Chondrocyte (in vitro differentiated cells): ENCODE data around the gene ANKHD1. TPM values are rescaled to one million over a fixed set of nuclear protein-coding genes. Genes with fewer than 3 reads are reported as not detected.

Experiments used
- DNase-seq: peaks from one replicate; pipeline ENCODE4 v3.0.0; 2021; ENCODE audit warnings: mixed read lengths, low spot score
- H3K27ac Mint-ChIP-seq: one replicate; pipeline ENCODE4 v1.8.0; 2021; ENCODE audit warnings: mild to moderate bottlenecking, moderate library complexity, mixed read lengths; ENCODE audit not compliant: unreplicated experiment
- H3K27me3 Mint-ChIP-seq: 2 replicates; pipeline ENCODE4 v1.8.0; 2021; ENCODE audit warnings: low read depth, mixed read lengths
- H3K36me3 Mint-ChIP-seq: 2 replicates; pipeline ENCODE4 v1.8.0; 2021; ENCODE audit warnings: low read depth, mixed read lengths
- H3K4me1 Mint-ChIP-seq: 2 replicates; pipeline ENCODE4 v1.8.0; 2021; ENCODE audit warnings: low read depth, mild to moderate bottlenecking, mixed read lengths
- H3K4me3 Mint-ChIP-seq: one replicate; pipeline ENCODE4 v1.8.0; 2021; ENCODE audit warnings: mild to moderate bottlenecking, moderate library complexity, mixed read lengths; ENCODE audit not compliant: unreplicated experiment
- H3K9me3 Mint-ChIP-seq: 2 replicates; pipeline ENCODE4 v1.8.0; 2021; ENCODE audit warnings: low read depth, mixed read lengths
- total RNA-seq: library from RNA; stranded (reverse); gene quantifications from 3 replicates; pipeline ENCODE4 v1.2.1, GENCODE V29; 2021
- TF ChIP-seq, protein P1 (sequence below): fragments of 200-600 bp; sonication (generic); IDR thresholded peaks from 2 replicates; pipeline ENCODE4 v1.5.0; 2021; ENCODE audit warnings: antibody characterized with exemption, mild to moderate bottlenecking, moderate library complexity

The ANKHD1 gene
- total RNA-seq, 1 donor from 2014 or later, result 61.4 TPM

DNA sequence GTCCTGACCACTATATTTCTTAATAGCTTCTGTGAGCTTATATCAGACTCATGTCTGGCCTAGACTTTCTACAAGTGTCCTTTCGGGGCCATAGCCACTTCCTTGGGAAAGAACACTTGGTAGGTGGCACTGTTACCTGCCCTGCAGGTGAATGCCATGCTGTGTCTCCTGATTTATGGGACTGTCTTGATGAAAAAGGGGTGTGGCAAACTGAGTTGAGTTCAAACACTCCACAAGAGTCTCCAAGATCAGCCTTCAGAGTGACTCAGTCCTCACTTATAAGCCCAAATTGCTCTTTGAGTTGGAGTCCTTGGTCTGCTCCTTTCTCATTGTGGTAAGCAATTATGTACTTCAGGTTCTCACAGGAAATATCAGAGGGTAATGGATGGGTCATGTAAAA lies 9.9 kb upstream of the ANKHD1 start:
- no peak for DNase-seq
- H3K27me3 Mint-ChIP-seq, result no peaks in the 10 kb centered on the region
- no peaks in the 10 kb centered on the region for H3K4me1 Mint-ChIP-seq
- no peak overlapping the region for H3K27ac Mint-ChIP-seq
- no peak overlapping the region for H3K4me3 Mint-ChIP-seq
- H3K36me3 Mint-ChIP-seq, result no peaks in the 10 kb centered on the region
- TF ChIP-seq, protein P1, sequence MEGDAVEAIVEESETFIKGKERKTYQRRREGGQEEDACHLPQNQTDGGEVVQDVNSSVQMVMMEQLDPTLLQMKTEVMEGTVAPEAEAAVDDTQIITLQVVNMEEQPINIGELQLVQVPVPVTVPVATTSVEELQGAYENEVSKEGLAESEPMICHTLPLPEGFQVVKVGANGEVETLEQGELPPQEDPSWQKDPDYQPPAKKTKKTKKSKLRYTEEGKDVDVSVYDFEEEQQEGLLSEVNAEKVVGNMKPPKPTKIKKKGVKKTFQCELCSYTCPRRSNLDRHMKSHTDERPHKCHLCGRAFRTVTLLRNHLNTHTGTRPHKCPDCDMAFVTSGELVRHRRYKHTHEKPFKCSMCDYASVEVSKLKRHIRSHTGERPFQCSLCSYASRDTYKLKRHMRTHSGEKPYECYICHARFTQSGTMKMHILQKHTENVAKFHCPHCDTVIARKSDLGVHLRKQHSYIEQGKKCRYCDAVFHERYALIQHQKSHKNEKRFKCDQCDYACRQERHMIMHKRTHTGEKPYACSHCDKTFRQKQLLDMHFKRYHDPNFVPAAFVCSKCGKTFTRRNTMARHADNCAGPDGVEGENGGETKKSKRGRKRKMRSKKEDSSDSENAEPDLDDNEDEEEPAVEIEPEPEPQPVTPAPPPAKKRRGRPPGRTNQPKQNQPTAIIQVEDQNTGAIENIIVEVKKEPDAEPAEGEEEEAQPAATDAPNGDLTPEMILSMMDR, result no peak
- no peaks in the 10 kb centered on the region for H3K9me3 Mint-ChIP-seq

GRCh38 chr5:140393738-140394137 lies 7.9 kb upstream of the ANKHD1 start:
- DNase-seq, result no peak
- no peaks in the 10 kb centered on the region for H3K9me3 Mint-ChIP-seq
- no peak overlapping the region for H3K4me3 Mint-ChIP-seq
- H3K27me3 Mint-ChIP-seq, result no peaks in the 10 kb centered on the region
- TF ChIP-seq, protein P1, result no peak
- no peak overlapping the region for H3K27ac Mint-ChIP-seq
- no peaks in the 10 kb centered on the region for H3K4me1 Mint-ChIP-seq
- H3K36me3 Mint-ChIP-seq, result no peaks in the 10 kb centered on the region

DNA sequence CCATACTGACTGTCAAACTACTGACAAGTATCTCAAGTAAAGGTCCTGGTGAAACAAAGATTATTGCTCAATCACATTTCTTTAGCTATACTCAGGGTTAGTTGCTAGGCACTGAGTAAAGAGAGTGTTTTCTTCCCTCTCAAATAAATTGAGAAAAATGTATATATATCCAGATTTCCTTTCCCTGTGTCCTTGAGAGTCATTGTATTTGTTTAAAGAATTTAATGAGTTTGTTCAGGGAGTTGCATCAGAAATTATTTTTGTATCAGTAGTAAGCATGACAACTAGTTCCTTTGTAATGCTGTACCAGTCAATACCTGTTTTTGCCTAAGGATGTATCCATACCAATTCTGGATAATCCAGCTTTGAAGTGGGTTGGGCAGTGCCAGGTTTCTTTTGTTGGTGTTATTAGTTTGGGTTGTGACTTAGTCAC lies 3.2 kb upstream of the ANKHD1 start:
- Mint-ChIP-seq H3K27me3 (no peaks in the 10 kb centered on the region), H3K36me3 (no peaks in the 10 kb centered on the region), H3K4me1 (peaks cover 17% of the 10 kb centered on the region), H3K4me3 (no peak overlapping the region), H3K9me3 (no peaks in the 10 kb centered on the region), H3K27ac (no peak overlapping the region)
- DNase-seq, result no peak
- TF ChIP-seq, protein P1, result no peak

- H3K9me3 Mint-ChIP-seq, result no peaks in the 10 kb centered on the region
- H3K27me3 Mint-ChIP-seq, result no peaks in the 10 kb centered on the region
- H3K4me3 Mint-ChIP-seq, result no peak overlapping the region
- no peaks in the 10 kb centered on the region for H3K36me3 Mint-ChIP-seq
- TF ChIP-seq, protein P1, result no peak
- peak; percentile 43 for DNase-seq
- H3K4me1 Mint-ChIP-seq, result peaks cover 32% of the 10 kb centered on the region
- H3K27ac Mint-ChIP-seq, result peak overlapping the region; percentile 91
These were observed 1.5 kb upstream of the ANKHD1 start for GRCh38 chr5:140399979-140400729.

DNA sequence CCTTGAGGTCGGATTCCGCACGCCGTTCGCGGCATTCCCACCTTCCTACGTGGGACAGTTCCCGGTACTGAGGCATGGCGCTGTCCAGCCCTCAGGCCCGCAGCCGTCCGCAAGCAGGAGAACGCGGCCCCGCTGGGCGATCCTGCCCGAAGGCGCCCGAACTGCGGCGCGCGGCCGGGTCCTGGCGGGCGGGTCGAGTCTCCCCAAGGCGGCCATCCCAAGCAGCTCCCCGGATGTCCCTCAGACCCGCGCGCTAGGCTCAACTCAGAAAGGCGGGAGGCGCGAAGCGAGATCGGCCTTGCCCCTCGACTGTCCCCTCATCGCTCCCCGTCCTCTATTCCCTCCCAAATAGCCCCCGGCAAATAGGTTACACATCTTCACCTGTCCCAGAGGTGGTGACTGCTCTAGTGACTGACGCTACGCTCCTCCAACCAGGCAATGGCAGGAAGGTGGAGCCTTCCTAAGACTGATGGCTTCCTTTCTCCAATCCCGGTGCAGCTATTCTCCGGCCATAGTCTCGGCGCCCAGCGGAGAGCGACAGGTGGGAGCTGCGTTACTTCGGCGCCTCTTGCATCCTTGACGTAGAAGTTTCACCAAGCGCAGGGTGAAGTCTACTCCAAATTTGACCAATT lies 787 bp upstream of the ANKHD1 start:
- H3K27me3 Mint-ChIP-seq, result no peaks in the 10 kb centered on the region
- no peak overlapping the region for H3K4me3 Mint-ChIP-seq
- H3K27ac Mint-ChIP-seq, result peak overlapping the region; percentile 91
- no peaks in the 10 kb centered on the region for H3K36me3 Mint-ChIP-seq
- H3K4me1 Mint-ChIP-seq, result peaks cover 34% of the 10 kb centered on the region
- peak; percentile 94 for DNase-seq
- no peaks in the 10 kb centered on the region for H3K9me3 Mint-ChIP-seq
- TF ChIP-seq, protein P1, result peak; percentile 20
